Activated CD8-positive, alpha-beta memory T cell treated with anti-CD3 and anti-CD28 coated beads for 24 hours (primary cell): ENCODE data around the gene MYEF2.

Experiments
- DNase-seq: peaks from one replicate; pipeline ENCODE4 v3.0.0-alpha.2; 2020

Gene MYEF2

GRCh38 chr15:48086133-48086532 lies 92.0 kb downstream of the MYEF2 start:
- DNase-seq = no peak

- DNase-seq = no peak
These were observed 92.5 kb downstream of the MYEF2 start for GRCh38 chr15:48085591-48085930.

GRCh38 chr15:48084759-48085590 lies 93.1 kb downstream of the MYEF2 start:
- DNase-seq = no peak
